HuH-7.5 (cell line): ENCODE data around the gene ARHGEF12.

Experiments
- DNase-seq: peaks from one replicate; pipeline ENCODE4 v3.0.0; 2011; ENCODE audit warnings: low spot score

The ARHGEF12 gene

DNA sequence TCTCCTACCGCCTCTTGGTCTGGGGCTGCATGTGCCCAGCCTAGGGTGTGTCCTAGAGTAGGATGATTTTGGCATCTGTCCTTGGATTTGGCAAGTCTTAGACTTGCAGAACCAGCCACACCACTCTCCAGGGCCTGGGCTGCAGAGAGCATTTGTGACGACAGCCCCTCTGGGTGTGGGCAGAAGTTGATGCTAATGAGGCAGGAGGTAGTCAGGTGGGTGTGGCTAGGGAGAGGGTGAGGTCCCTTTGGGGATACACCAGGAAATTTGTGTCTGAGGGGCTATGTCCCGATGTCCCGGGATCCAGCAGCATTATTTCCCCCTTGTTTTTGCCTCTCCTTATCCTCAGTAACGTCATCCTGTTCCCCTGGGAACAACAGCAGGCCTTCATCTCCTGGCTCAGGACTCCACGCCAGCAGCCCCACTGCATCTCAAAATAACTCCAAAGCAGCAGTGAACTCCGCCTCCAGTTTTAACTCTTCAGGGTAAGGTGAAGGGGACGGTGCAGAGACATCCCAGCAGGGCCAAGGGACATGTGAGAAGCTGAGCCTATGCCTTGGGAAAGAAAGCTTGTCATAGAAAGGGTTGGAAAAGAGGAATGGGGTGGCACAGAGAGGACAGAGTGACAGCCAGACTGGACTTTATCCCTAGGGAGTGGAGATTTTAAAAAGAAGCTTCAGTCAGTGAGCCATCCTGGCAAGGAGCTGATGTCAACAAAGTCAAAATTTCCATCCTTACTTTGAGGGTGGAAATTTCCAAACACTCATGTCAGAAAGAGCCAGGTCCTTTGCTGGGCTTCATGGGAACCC, 19.1 kb upstream of the ARHGEF12 start:
- DNase-seq: no peak

DNA sequence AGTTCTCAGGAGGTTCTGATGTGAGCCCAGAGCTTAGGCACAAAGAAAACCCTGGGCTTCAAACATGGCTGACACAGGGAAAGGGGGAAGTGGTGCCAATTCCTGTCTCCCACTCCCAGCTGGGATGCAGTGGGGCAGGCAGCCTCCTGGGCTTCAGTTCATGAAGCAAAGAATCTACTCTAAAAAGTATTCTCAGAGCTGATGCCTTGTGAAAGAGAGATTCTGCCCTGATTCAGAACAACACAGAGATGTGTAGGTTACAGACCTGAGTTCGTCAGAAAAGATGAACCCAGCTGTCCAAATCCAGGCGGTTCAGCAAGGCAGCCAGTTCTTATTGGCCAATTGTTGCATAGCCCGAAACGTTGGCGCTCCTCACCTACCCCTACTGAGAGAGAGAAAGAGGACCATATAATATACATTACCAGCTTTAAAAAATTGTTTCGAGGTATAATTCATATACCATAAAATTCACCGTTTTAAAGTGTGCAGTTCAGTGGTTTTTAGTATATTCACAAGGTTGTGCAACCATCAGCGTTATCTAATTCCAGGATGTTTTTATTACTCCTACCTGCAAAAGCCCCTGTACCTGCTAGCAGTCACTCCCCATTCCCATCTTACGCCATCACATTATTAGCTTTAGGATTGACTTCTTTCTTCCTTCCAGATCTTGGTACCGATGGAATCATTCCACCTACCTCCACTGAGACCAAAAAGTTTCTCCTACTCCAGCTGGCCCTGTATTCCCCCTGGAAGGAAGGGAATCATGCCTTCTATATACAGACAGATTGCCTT, 18.3 kb upstream of the ARHGEF12 start:
- no peak for DNase-seq

DNA sequence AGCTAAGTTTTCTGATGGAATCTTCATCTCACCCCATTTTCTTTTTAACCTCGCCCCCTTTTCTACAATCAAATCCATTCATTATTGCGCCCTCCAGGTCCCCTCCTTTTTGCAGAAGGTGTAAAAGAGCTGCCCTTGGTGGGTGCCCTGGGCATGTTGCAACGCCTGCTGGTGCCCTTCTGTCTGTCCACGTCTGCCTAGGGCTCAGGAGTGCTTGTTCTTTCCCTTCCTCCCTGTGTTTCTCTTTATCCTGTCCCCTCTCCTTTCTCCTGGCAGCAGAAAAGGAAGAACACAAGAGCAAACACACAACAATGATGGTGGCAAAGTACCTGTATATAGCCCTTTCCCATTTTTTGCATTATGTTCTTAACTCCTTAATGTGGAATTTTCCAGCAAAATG, 17.3 kb upstream of the ARHGEF12 start:
- no peak for DNase-seq

- peak; percentile 29 for DNase-seq
These were observed 11.0 kb upstream of the ARHGEF12 start, which contains the start of gene TLCD5 for GRCh38 chr11:120324932-120325810. TLCD5 (plus strand) TSS chr11:120325299; CDS start chr11:120327442, 2,143 bp downstream.

GRCh38 chr11:120326228-120326627, 10.0 kb upstream of the ARHGEF12 start:
- no peak for DNase-seq

DNA sequence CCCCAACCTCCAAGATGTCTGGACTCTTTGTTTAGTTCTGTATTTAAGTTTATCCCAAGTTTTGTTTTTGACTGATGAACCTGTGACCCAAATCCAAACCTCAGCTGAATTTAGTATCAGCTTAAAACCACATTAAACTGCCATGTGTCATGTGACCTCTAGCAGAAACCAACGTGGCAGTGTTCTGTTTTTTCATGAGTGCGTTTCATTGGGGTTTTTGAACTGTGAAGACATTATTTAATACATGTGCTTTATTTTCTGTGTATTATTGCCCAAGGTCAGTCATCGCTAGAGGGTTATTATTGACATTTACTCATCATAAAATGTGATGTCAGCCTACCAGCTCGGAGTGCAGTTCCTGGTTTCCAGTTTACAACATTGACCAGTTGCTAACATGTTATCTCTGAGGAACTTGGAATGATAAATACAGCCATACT, 9.3 kb upstream of the ARHGEF12 start:
- DNase-seq: no peak

- DNase-seq: no peak
These were observed 8.9 kb upstream of the ARHGEF12 start for GRCh38 chr11:120327311-120327710.

DNA sequence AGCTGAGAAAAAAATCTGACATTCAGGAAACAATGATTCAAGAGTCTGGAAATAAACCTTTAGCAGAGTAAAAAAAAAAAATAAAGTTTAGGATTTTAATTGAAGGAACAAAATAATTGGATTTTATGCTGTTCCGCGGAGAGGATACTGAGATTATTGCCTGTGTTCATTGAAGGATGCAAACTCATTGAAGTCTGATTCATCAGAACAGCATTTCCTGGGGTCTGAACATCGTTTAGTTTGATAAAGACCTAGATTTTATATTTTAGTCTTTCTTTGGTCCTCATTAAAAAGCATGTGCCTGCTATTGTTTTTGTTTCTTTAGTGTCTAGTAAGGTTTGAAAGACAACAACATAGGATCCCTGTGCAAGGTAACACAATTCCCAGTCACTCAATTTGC, 6.7 kb upstream of the ARHGEF12 start:
- DNase-seq: no peak

- DNase-seq: no peak
These were observed 6.2 kb upstream of the ARHGEF12 start for GRCh38 chr11:120330045-120330444.

- no peak for DNase-seq
These were observed 4.8 kb upstream of the ARHGEF12 start for GRCh38 chr11:120331301-120331996.

- DNase-seq: no peak
These were observed 3.1 kb upstream of the ARHGEF12 start for GRCh38 chr11:120332822-120333716.

- no peak for DNase-seq
These were observed 2.4 kb upstream of the ARHGEF12 start for GRCh38 chr11:120333801-120334200.

DNA sequence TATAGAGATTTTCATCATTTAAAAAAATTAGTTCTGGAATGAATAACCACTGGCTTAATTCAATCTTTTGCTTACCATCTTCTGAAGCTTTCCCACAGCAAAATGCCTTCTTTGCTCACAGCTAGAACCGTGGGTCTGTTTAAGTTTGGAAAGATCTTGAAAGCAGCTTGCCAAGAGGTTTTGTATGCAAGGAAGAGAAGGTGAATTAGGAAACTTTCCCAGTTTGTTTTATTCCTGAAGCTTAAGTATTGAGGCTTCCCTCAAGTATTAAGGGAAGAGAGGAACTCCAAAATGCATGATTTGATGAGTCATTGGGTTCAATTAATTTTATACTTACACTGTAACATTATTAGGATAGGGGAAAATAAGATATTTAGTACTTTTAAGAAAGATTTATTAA, 1.9 kb upstream of the ARHGEF12 start:
- no peak for DNase-seq

DNA sequence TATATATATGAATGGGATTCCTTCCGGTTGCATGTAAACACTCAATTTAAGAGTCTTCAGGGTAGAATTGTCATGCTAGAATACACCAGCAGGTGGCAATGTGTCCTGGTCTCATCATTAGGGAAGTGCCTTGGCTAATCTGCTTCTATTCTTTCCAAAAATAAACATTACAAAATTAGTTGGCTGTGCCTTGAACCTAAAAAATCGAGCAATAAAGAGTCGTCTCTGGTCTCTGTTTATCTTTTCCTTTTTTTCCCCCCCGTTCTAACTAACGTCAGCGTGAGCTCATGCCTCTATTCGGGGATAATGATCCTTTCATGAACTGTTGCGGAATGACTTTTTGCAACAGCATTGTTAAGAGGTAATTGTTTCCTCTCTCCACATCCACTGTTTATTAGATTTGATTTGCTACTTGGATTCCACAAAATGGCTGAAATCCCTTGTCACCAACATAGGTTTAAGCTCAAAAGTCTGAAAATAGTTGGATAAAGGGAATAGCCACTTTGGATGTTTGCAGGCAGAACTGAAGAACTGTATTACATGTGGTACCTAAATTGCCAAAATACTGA, 1.2 kb upstream of the ARHGEF12 start:
- DNase-seq: peak; percentile 22

DNA sequence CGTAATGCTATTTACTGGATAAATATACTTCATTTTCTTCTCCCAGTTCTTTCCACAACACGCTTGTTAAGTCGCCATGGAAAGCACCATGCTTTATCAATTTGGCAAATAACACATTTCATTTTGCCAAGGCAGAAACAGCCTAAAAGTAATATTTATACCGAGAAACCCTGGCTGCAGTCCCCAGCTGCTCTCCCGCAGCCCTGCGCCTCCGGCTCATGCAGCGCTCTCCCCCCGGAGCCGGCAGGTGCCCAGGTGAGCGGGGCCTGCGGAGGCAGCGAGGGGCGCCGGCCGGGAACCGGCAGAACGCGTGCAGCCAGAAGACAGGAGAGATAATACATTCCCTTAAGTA, 681 bp upstream of the ARHGEF12 start:
- peak; percentile 34 for DNase-seq

DNA sequence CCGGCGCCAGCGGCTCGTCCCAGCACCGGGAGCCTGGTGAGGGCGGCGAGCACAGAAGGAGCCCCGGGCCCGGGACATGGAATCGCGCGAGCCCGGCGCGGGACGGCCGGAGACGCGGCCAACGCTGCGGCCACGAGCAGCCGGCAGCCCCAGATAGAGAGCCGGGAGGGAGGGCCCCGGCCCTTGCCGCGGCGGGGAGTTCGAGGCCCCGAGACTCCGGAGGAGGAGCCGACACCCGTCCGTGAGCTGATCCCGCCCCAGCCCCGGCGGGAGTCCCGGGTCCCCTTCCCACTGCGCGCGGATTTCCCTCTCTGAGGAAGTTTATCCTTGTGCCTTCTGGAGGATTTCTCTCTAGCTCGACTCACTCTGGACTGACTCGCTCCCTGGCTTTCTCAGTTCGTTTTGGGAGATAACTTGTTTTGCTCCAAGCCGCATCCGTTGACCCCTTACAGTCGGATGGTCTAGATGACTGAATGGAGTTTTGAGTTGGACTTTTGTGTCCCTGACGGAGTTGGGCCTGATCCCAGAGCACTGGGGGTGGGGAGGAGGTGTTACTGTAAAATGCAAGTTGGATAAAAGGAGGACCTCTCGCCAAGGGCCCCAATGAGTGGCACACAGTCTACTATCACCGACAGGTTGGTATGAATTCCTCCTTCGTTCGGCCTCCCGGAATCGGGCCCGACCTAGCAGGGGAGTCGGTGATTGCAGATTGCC, 585 bp downstream of the ARHGEF12 start:
- peak; percentile 21 for DNase-seq

DNA sequence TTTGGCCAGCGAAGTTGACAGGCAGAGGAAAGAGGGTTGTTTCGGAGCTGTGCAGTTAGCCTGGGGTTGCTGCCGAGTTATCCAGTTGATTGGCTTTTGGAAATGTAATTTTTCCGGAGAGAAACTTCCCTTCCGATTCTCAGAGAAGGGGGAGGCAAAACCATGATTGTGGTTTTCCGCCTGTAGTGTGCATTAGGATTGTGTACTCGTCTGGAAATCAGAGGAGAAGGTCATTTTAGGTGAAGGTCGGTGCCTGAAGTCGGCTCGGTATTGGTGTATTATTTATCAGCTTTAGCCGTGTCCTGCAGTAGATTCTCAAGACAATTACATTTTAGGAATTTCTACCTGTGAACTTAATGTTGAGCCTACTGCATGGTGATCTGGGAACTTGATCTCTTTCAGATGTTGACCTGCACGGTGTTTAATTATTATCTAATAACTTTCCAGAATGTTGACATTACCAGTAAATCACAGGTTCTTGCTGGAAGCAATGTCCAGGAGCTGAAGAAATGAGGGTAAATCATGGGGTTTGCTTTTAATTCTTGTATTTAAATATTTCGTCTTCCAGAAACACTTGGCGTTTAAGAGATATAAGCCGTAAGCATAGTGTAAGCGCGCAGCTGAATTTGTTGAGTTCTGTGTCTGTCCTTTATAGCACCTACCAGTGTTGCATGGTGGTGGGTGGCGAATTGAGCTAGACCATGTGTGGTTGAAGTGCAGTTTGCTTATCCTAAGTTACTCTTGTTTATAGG, 1.3 kb downstream of the ARHGEF12 start:
- no peak for DNase-seq

DNA sequence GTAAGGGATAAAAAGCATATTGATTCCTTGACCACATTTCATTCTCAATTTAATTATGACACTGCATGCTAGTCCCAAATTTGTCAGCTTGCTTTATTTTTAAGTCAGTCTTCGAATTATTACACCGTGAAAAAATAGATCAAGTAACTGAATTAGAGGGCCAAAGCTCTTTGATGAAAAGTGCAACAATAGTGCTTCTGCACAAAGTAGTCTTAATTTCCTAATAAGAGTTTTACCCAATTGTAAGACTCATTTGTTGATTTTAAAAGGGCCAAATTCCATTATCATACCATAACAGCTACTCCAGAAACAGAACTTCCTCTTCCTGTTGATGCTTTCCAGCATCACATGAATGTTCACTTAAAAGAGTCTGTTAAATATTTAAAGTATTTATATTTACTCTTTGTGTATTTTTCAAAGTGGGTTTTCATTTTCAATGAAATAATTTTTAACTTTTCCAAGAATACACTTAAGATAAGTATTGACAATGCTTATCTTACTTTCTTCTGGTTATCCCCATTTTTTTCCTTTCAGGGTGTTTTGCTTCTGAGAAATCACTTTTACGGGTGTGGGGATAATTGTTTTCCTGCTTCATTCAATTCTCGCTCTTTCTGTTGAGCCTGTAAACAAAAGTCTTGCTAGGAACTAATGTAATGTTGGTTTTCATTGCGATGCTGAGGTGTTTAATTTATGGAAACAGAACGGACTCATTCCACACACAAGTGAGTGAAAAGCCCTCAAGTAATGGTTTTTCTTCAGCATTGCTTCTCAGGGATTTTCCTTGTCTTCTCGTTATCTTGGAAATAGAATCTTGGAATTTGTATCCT, 2.1 kb downstream of the ARHGEF12 start:
- no peak for DNase-seq
